Measurements from ENCODE around the gene TOPBP1.

Gene TOPBP1

GRCh38 chr3:133606342-133606741, 55.4 kb downstream of the TOPBP1 start:
- Histone ChIP-seq H3K27ac (no peak overlapping the region), H3K4me3 (ENCODE audit: low read depth, low read length) (no peak overlapping the region), H3K27me3 (replicated peaks) (no peaks in the 10 kb centered on the region), H3K36me3 (replicated peaks) (peaks cover 6% of the 10 kb centered on the region)
- DNase-seq: no peak
- TF ChIP-seq CTCF (IDR thresholded peaks at IDR 0.05; ENCODE audit: low read depth, low read length, missing control alignments): no peak
- in situ Hi-C loops (cut with HindIII; ENCODE audit: low pct_ligation_motif_present, low sequenced_read_pairs): no loop called here

- TF ChIP-seq CTCF (IDR thresholded peaks at IDR 0.05; ENCODE audit: low read depth, low read length, missing control alignments): no peak
These were observed 61.1 kb downstream of the TOPBP1 start for GRCh38 chr3:133600572-133601081.

GRCh38 chr3:133599280-133599679, 62.5 kb downstream of the TOPBP1 start:
- in situ Hi-C loops (cut with HindIII; ENCODE audit: low pct_ligation_motif_present, low sequenced_read_pairs): loop anchor here (25.0 kb wide), 1 partner anchor 112 kb away; no protein-coding TSS in a partner anchor
- H3K36me3 ChIP-seq (replicated peaks): no peaks in the 10 kb centered on the region
- no peaks in the 10 kb centered on the region for H3K27me3 ChIP-seq (replicated peaks)
- no peak for DNase-seq
- no peak overlapping the region for H3K4me3 ChIP-seq (ENCODE audit: low read depth, low read length)
- no peak overlapping the region for H3K27ac ChIP-seq
- TF ChIP-seq CTCF (IDR thresholded peaks at IDR 0.05; ENCODE audit: low read depth, low read length, missing control alignments): no peak

More at GRCh38 chr3:133600572-133601081, 61.1 kb downstream of the TOPBP1 start:
- Histone ChIP-seq H3K4me3 (ENCODE audit: low read depth, low read length) (no peak overlapping the region), H3K36me3 (replicated peaks) (no peaks in the 10 kb centered on the region), H3K27me3 (replicated peaks) (no peaks in the 10 kb centered on the region), H3K27ac (no peak overlapping the region)
- in situ Hi-C loops (cut with HindIII; ENCODE audit: low pct_ligation_motif_present, low sequenced_read_pairs): no loop called here
- DNase-seq: no peak

GRCh38 chr3:133598405-133598804, 63.3 kb downstream of the TOPBP1 start:
- no peak for TF ChIP-seq CTCF (IDR thresholded peaks at IDR 0.05; ENCODE audit: low read depth, low read length, missing control alignments)
- H3K27ac ChIP-seq: no peak overlapping the region
- in situ Hi-C loops (cut with HindIII; ENCODE audit: low pct_ligation_motif_present, low sequenced_read_pairs): loop anchor here (25.0 kb wide), 1 partner anchor 111 kb away; no protein-coding TSS in a partner anchor
- no peaks in the 10 kb centered on the region for H3K27me3 ChIP-seq (replicated peaks)
- H3K36me3 ChIP-seq (replicated peaks): no peaks in the 10 kb centered on the region
- no peak overlapping the region for H3K4me3 ChIP-seq (ENCODE audit: low read depth, low read length)
- DNase-seq: no peak

- Histone ChIP-seq H3K27ac (no peak overlapping the region), H3K36me3 (replicated peaks) (no peaks in the 10 kb centered on the region), H3K27me3 (replicated peaks) (no peaks in the 10 kb centered on the region), H3K4me3 (ENCODE audit: low read depth, low read length) (no peak overlapping the region)
- DNase-seq: no peak
- in situ Hi-C loops (cut with HindIII; ENCODE audit: low pct_ligation_motif_present, low sequenced_read_pairs): loop anchor here (25.0 kb wide), 1 partner anchor 108 kb away; no protein-coding TSS in a partner anchor
- TF ChIP-seq CTCF (IDR thresholded peaks at IDR 0.05; ENCODE audit: low read depth, low read length, missing control alignments): no peak
These were observed 66.4 kb downstream of the TOPBP1 start for GRCh38 chr3:133595341-133595740.

- no peak for DNase-seq
- Histone ChIP-seq H3K27ac (no peak overlapping the region), H3K4me3 (ENCODE audit: low read depth, low read length) (no peak overlapping the region), H3K27me3 (replicated peaks) (no peaks in the 10 kb centered on the region), H3K36me3 (replicated peaks) (peaks cover 13% of the 10 kb centered on the region)
- TF ChIP-seq CTCF (IDR thresholded peaks at IDR 0.05; ENCODE audit: low read depth, low read length, missing control alignments): no peak
- in situ Hi-C loops (cut with HindIII; ENCODE audit: low pct_ligation_motif_present, low sequenced_read_pairs): loop anchor here (25.0 kb wide), 1 partner anchor 106 kb away; no protein-coding TSS in a partner anchor
These were observed 68.5 kb downstream of the TOPBP1 start for GRCh38 chr3:133593243-133593642.
